Measurements from ENCODE around the gene UBE2V1. TPM values are rescaled to one million over a fixed set of nuclear protein-coding genes. Genes with fewer than 3 reads are reported as not detected.

UBE2V1 gene
- polyA plus RNA-seq, 3 donors, result 62.2 to 95.5 (median 71.1) TPM

GRCh38 chr20:50149481-50150254 is 36.7 kb upstream of the UBE2V1 start:
- no peaks in the 10 kb centered on the region for H3K9me3 Mint-ChIP-seq
- peak overlapping the region in 1 of 2 donors; percentile 46 for H3K27ac ChIP-seq (ENCODE audit: low read depth in 1 of 2, low read length in 2 of 2)
- no peak overlapping the region for H3K4me2 ChIP-seq (replicated peaks; ENCODE audit: extremely low read depth, low read length, poor library complexity, severe bottlenecking)
- DNase-seq, result no peak
- intact Hi-C loops (cut with micrococcal nuclease), result no loop called here
- H3K27me3 ChIP-seq (ENCODE audit: control insufficient read depth in 2 of 2, insufficient read depth in 2 of 2, low read length in 2 of 2), result no peaks in the 10 kb centered on the region
- no peak overlapping the region for H2AFZ ChIP-seq (ENCODE audit: insufficient read depth, low read depth, low read length, poor library complexity, severe bottlenecking)
- peaks cover 0 to 6% (median 2%) of the 10 kb centered on the region in 3 donors for H3K27me3 Mint-ChIP-seq (ENCODE audit: low read depth in 3 of 3)
- peaks cover 14 to 29% of the 10 kb centered on the region in 2 donors for H3K36me3 ChIP-seq (replicated peaks in 1 of 2; ENCODE audit: control insufficient read depth in 1 of 2, insufficient read depth in 2 of 2, low read length in 2 of 2)
- H3K36me3 Mint-ChIP-seq, result peaks cover 37 to 51% of the 10 kb centered on the region in 2 donors
- H4K20me1 ChIP-seq (ENCODE audit: insufficient read depth, low read length), result peaks cover 14% of the 10 kb centered on the region
- no peak for TF ChIP-seq CTCF (IDR thresholded peaks at IDR 0.05)
- H3K27ac Mint-ChIP-seq, result peak overlapping the region in 5 of 7 donors; percentile 35 to 98 (median 75)
- peaks cover 70% of the 10 kb centered on the region for H3K4me1 Mint-ChIP-seq
- no peak overlapping the region for H3K9ac ChIP-seq (ENCODE audit: insufficient read depth, low read length, poor library complexity, severe bottlenecking)
- H3K9me3 ChIP-seq (replicated peaks in 1 of 2; ENCODE audit: control insufficient read depth in 1 of 2, insufficient read depth in 1 of 2, low read length in 2 of 2), result no peaks in the 10 kb centered on the region
- no peak overlapping the region for H3K4me3 ChIP-seq (replicated peaks in 1 of 3; ENCODE audit: low read depth in 2 of 3, low read length in 3 of 3)
- H3K4me1 ChIP-seq (ENCODE audit: control insufficient read depth in 1 of 2, insufficient read depth in 2 of 2, low read length in 2 of 2), result peaks cover 61 to 78% of the 10 kb centered on the region in 2 donors
- WGBS (ENCODE audit: insufficient coverage), result 100% methylated on average over 7 of the region's 16 CpGs
- no peak overlapping the region for H3K4me3 Mint-ChIP-seq
- H3K79me2 ChIP-seq (ENCODE audit: insufficient read depth, low read length), result peaks cover 75% of the 10 kb centered on the region

DNA sequence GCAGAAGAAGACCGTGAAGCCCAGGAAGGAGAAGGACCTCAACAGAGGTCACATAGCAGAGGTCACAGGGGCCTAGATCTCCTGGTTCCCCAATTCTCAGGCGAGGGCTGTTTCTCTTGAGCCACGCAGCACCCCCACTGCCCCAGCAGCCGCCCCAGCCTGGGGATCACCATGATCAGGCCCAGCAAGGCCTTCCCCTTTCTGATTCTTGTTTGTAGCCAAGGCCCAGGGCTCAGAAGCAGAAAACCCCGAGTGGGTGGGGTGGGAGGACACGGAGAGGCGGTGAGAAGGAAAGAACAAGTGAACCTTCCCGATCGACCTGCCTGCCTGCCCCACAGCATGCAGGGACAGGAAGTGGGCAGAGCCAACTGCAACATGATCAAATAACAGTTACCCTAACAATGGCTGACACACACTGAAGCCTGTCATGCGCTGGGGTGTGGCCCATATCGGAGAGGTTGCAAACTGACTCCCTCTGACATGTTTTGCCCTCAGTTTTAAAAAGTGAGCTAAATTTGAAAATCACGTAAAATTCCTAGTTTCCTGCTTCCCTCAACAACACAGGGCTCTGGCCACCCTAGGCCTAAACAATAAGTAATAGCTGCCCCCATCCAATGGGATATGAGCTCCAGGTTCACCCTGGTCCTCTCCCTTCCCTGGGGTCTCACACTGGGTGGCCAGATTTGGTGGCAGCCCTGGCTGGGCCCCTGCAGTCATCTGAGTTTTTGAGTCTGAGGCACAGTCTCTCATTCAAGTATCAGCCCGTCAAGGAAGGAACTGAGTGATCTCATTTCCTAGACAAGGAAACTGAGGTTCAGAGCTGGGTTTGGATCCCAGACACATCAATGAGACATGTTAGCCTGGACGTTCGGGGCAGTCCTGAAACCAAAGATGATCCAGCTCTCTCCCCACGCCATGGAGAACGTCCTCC is 34.0 kb upstream of the UBE2V1 start:
- Mint-ChIP-seq H3K36me3 (peaks cover 45 to 68% of the 10 kb centered on the region in 2 donors), H3K9me3 (no peaks in the 10 kb centered on the region), H3K4me3 (peak overlapping the region; percentile 59 to 86), H3K27me3 (ENCODE audit: low read depth in 3 of 3) (peaks cover 0 to 6% (median 2%) of the 10 kb centered on the region in 3 donors), H3K27ac (peak overlapping the region; percentile 98 to 100 (median 99)), H3K4me1 (peaks cover 69% of the 10 kb centered on the region)
- TF ChIP-seq CTCF (IDR thresholded peaks at IDR 0.05), result no peak
- WGBS (ENCODE audit: insufficient coverage), result 22% methylated on average over 10 of the region's 17 CpGs
- no peak overlapping the region for H2AFZ ChIP-seq (ENCODE audit: insufficient read depth, low read depth, low read length, poor library complexity, severe bottlenecking)
- peak overlapping the region; percentile 47 for H3K4me2 ChIP-seq (replicated peaks; ENCODE audit: extremely low read depth, low read length, poor library complexity, severe bottlenecking)
- H3K4me3 ChIP-seq (replicated peaks in 1 of 3; ENCODE audit: low read depth in 2 of 3, low read length in 3 of 3), result peak overlapping the region in 1 of 3 experiments; percentile 55
- H3K4me1 ChIP-seq (ENCODE audit: control insufficient read depth in 1 of 2, insufficient read depth in 2 of 2, low read length in 2 of 2), result peaks cover 50 to 67% of the 10 kb centered on the region in 2 donors
- H3K27ac ChIP-seq (ENCODE audit: low read depth in 1 of 2, low read length in 2 of 2), result peak overlapping the region; percentile 98 to 99
- peaks cover 26 to 44% of the 10 kb centered on the region in 2 donors for H3K36me3 ChIP-seq (replicated peaks in 1 of 2; ENCODE audit: control insufficient read depth in 1 of 2, insufficient read depth in 2 of 2, low read length in 2 of 2)
- peak; percentile 92 to 97 (median 94) for DNase-seq
- peaks cover 80% of the 10 kb centered on the region for H3K79me2 ChIP-seq (ENCODE audit: insufficient read depth, low read length)
- no peaks in the 10 kb centered on the region for H3K27me3 ChIP-seq (ENCODE audit: control insufficient read depth in 2 of 2, insufficient read depth in 2 of 2, low read length in 2 of 2)
- intact Hi-C loops (cut with micrococcal nuclease), result no loop called here
- peaks cover 6% of the 10 kb centered on the region for H4K20me1 ChIP-seq (ENCODE audit: insufficient read depth, low read length)
- peak overlapping the region; percentile 74 for H3K9ac ChIP-seq (ENCODE audit: insufficient read depth, low read length, poor library complexity, severe bottlenecking)
- H3K9me3 ChIP-seq (replicated peaks in 1 of 2; ENCODE audit: control insufficient read depth in 1 of 2, insufficient read depth in 1 of 2, low read length in 2 of 2), result no peaks in the 10 kb centered on the region
